Gastroesophageal sphincter (tissue), 4 donors: Measurements from ENCODE around the gene AATF. TPM values are rescaled to one million over a fixed set of nuclear protein-coding genes. Genes with fewer than 3 reads are reported as not detected.

Experiments used
- ATAC-seq: fragments of 150-250 bp; one replicate; pipeline ENCODE4 v1.9.1; 2016; ENCODE audit warnings: mild to moderate bottlenecking, moderate library complexity
- H3K27ac ChIP-seq, 4 donors: fragments of 200-600 bp; sonication (generic) in 3 of 4; 1 replicate in 3 of 4; 2 replicates in 1 of 4; pipeline ENCODE4 v1.5.1; 2016 to 2019
- H3K27me3 ChIP-seq: fragments of 200-600 bp; sonication (generic); one replicate; pipeline ENCODE4 v1.5.1; 2019
- H3K36me3 ChIP-seq, 2 donors: fragments of 200-600 bp; sonication (generic); one replicate each; pipeline ENCODE4 v1.5.1; 2019; ENCODE audit warnings: control low read depth in 1 of 2
- H3K4me1 ChIP-seq, 3 donors: fragments of 200-600 bp; sonication (generic); 1 replicate in 2 of 3; 2 replicates in 1 of 3; pipeline ENCODE4 v1.5.1; 2016 to 2019; ENCODE audit warnings: control low read depth in 2 of 3
- H3K4me3 ChIP-seq, 2 donors: fragments of 200-600 bp; sonication (generic); one replicate each; pipeline ENCODE4 v1.5.1; 2019; ENCODE audit warnings: mild to moderate bottlenecking in 1 of 2, moderate library complexity in 1 of 2
- H3K9me3 ChIP-seq, 3 donors: fragments of 200-600 bp; sonication (generic); one replicate each; pipeline ENCODE4 v1.5.1; 2017 to 2019; ENCODE audit warnings: control low read depth in 2 of 3
- EP300 ChIP-seq: sonication (generic); formaldehyde crosslinking; IDR thresholded peaks from one replicate; pipeline ENCODE4 v1.6.1; 2017; ENCODE audit warnings: antibody characterized with exemption, mild to moderate bottlenecking
- POLR2A ChIP-seq, 2 donors: fragments of 450-650 bp; IDR thresholded peaks; one replicate each; pipeline ENCODE4 v1.6.1; 2017; ENCODE audit warnings: antibody characterized with exemption in 2 of 2, mild to moderate bottlenecking in 2 of 2, moderate library complexity in 1 of 2
- POLR2AphosphoS5 ChIP-seq: sonication (generic); formaldehyde crosslinking; IDR thresholded peaks from one replicate; pipeline ENCODE4 v1.6.1; 2017; ENCODE audit warnings: antibody characterized with exemption
- WGBS, 2 donors: methylation state at CpG; one replicate each; pipeline ENCODE4 v1.1.5; 2018; ENCODE audit warnings: low coverage in 1 of 2; 5-methylcytosine and 5-hydroxymethylcytosine counted together
- total RNA-seq, 4 donors: library from RNA; depleted of rRNA; stranded (reverse); fragments of >200 nt; gene quantifications; one replicate each; pipeline ENCODE4 v1.1.0, GENCODE V29; 2016
- TF ChIP-seq, protein P1 (sequence below), 4 experiments: fragments of 200-600 bp in 2 of 4; fragments of 450-650 bp in 2 of 4; sonication (generic) in 1 of 4; IDR thresholded peaks; one replicate each; pipeline ENCODE4 v1.5.1; 2017 to 2019; ENCODE audit warnings: antibody characterized with exemption in 4 of 4, mild to moderate bottlenecking in 2 of 4, moderate library complexity in 2 of 4

The AATF gene
- total RNA-seq, 4 donors from 2014 or later: 36.1 to 45.1 (median 38.5) TPM

- 65 to 71% methylated on average over 4 to 10 of the region's 10 CpGs for WGBS, 2 donors
These were observed 41.3 kb upstream of the AATF start for GRCh38 chr17:36907407-36907806.

DNA sequence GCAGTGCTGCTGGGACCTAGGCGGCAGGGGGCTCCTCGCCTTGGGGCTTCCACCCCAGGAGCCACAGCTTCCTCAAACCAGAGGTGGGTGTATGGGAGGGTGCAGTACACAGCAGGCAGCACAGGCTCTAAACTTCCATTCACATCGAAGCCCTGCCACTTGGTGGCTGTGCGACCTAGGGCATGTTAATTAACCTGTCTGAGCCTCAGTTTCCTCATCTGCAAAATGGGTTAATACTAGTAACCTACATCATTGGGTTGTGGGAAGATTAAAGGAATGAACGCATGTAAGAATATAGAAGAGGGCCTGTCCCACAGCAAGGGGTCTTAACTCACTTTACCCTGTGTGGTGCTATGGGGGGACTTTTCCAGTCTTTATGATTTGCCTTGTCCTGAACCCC lies 38.2 kb upstream of the AATF start:
- Histone ChIP-seq H3K4me1 (no peaks in the 10 kb centered on the region), H3K27me3 (peaks cover 72% of the 10 kb centered on the region), H3K36me3 (no peaks in the 10 kb centered on the region), H3K9me3 (no peaks in the 10 kb centered on the region), H3K4me3 (no peak overlapping the region), H3K27ac (no peak overlapping the region)
- TF ChIP-seq, protein P1, sequence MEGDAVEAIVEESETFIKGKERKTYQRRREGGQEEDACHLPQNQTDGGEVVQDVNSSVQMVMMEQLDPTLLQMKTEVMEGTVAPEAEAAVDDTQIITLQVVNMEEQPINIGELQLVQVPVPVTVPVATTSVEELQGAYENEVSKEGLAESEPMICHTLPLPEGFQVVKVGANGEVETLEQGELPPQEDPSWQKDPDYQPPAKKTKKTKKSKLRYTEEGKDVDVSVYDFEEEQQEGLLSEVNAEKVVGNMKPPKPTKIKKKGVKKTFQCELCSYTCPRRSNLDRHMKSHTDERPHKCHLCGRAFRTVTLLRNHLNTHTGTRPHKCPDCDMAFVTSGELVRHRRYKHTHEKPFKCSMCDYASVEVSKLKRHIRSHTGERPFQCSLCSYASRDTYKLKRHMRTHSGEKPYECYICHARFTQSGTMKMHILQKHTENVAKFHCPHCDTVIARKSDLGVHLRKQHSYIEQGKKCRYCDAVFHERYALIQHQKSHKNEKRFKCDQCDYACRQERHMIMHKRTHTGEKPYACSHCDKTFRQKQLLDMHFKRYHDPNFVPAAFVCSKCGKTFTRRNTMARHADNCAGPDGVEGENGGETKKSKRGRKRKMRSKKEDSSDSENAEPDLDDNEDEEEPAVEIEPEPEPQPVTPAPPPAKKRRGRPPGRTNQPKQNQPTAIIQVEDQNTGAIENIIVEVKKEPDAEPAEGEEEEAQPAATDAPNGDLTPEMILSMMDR (IDR thresholded peaks at IDR 0.05): no peak
- TF ChIP-seq POLR2AphosphoS5 (no peak), EP300 (no peak), POLR2A (IDR thresholded peaks at IDR 0.05) (no peak)
- no peak for ATAC-seq
- 69 to 79% methylated on average over 3 of the region's 5 CpGs for WGBS, 2 donors

More at GRCh38 chr17:36907407-36907806, 41.3 kb upstream of the AATF start:
- Histone ChIP-seq H3K4me3 (no peak overlapping the region), H3K4me1 (no peaks in the 10 kb centered on the region), H3K36me3 (no peaks in the 10 kb centered on the region), H3K9me3 (no peaks in the 10 kb centered on the region), H3K27ac (no peak overlapping the region), H3K27me3 (peaks cover 57% of the 10 kb centered on the region)
- TF ChIP-seq POLR2AphosphoS5 (no peak), POLR2A (IDR thresholded peaks at IDR 0.05) (no peak)
- TF ChIP-seq, protein P1 (IDR thresholded peaks at IDR 0.05): no peak
- ATAC-seq: no peak

GRCh38 chr17:36911001-36911400 lies 37.8 kb upstream of the AATF start:
- H3K27me3 ChIP-seq: peaks cover 71% of the 10 kb centered on the region

GRCh38 chr17:36913132-36913531 lies 35.6 kb upstream of the AATF start:
- WGBS, 2 donors: 27 to 35% methylated on average over 2 to 5 of the region's 5 CpGs
- Histone ChIP-seq H3K27ac (no peak overlapping the region), H3K27me3 (peaks cover 58% of the 10 kb centered on the region), H3K4me1 (no peaks in the 10 kb centered on the region), H3K4me3 (no peak overlapping the region), H3K9me3 (no peaks in the 10 kb centered on the region), H3K36me3 (no peaks in the 10 kb centered on the region)
- ATAC-seq: no peak
- no peak for TF ChIP-seq POLR2A (IDR thresholded peaks at IDR 0.05)
- no peak for TF ChIP-seq POLR2AphosphoS5
- no peak for TF ChIP-seq EP300
- TF ChIP-seq, protein P1 (IDR thresholded peaks at IDR 0.05): no peak

More at GRCh38 chr17:36911001-36911400, 37.8 kb upstream of the AATF start:
- 43 to 57% methylated on average over 3 of the region's 3 CpGs for WGBS, 2 donors
- ATAC-seq: no peak
- no peaks in the 10 kb centered on the region for H3K9me3 ChIP-seq
- no peaks in the 10 kb centered on the region for H3K4me1 ChIP-seq
- no peak overlapping the region for H3K4me3 ChIP-seq
- H3K27ac ChIP-seq: no peak overlapping the region
- TF ChIP-seq POLR2AphosphoS5 (no peak), EP300 (no peak), POLR2A (IDR thresholded peaks at IDR 0.05) (no peak)
- TF ChIP-seq, protein P1 (IDR thresholded peaks at IDR 0.05): no peak
- no peaks in the 10 kb centered on the region for H3K36me3 ChIP-seq

GRCh38 chr17:36918211-36918691 lies 30.5 kb upstream of the AATF start:
- H3K4me1 ChIP-seq: no peaks in the 10 kb centered on the region
- H3K4me3 ChIP-seq: no peak overlapping the region
- WGBS, 2 donors: 9 to 33% methylated on average over 1 to 2 of the region's 3 CpGs
- TF ChIP-seq POLR2AphosphoS5 (no peak), EP300 (no peak), POLR2A (IDR thresholded peaks at IDR 0.05) (no peak)
- TF ChIP-seq, protein P1 (IDR thresholded peaks at IDR 0.05): no peak
- no peaks in the 10 kb centered on the region for H3K9me3 ChIP-seq
- ATAC-seq: no peak
- H3K36me3 ChIP-seq: no peaks in the 10 kb centered on the region
- H3K27me3 ChIP-seq: peaks cover 66% of the 10 kb centered on the region
- no peak overlapping the region for H3K27ac ChIP-seq
